Activated T-helper 2 cell treated with anti-CD3 and anti-CD28 coated beads, Interferon-gamma antibody, Interleukin-2, Interleukin-4, amounts not matched to agents 10 μg/mL and 5 μg/mL and 100 μg/mL, durations not matched to agents 14 hours and 24 hours and 36 hours (primary cell): ENCODE measurements around the gene HMX3. TPM values are rescaled to one million over a fixed set of nuclear protein-coding genes. Genes with fewer than 3 reads are reported as not detected.

Experiments
- DNase-seq: peaks from one replicate; pipeline ENCODE4 v3.0.0; 2021; ENCODE audit warnings: low spot score
- H3K27ac Mint-ChIP-seq: one replicate; pipeline ENCODE4 v1.8.0; 2021; ENCODE audit warnings: mixed read lengths
- H3K27me3 Mint-ChIP-seq: one replicate; pipeline ENCODE4 v1.8.0; 2021; ENCODE audit warnings: low read depth, mixed read lengths
- H3K36me3 Mint-ChIP-seq: one replicate; pipeline ENCODE4 v1.8.0; 2021; ENCODE audit warnings: low read depth, mixed read lengths
- H3K4me1 Mint-ChIP-seq: one replicate; pipeline ENCODE4 v1.8.0; 2021; ENCODE audit warnings: low read depth, mixed read lengths
- H3K4me3 Mint-ChIP-seq: one replicate; pipeline ENCODE4 v1.8.0; 2021; ENCODE audit warnings: low read depth, mild to moderate bottlenecking, moderate library complexity, mixed read lengths
- H3K9me3 Mint-ChIP-seq: one replicate; pipeline ENCODE4 v1.8.0; 2021; ENCODE audit warnings: mixed read lengths
- intact Hi-C: fragments of 100-400 bp; cut with micrococcal nuclease; formaldehyde crosslinking; loops from one replicate; pipeline ENCODE4 v1.15.1; 2023
- total RNA-seq: library from RNA; stranded (reverse); gene quantifications from 2 replicates; pipeline ENCODE4 v1.2.3, GENCODE V29; 2022

HMX3 gene
- total RNA-seq, 1 donor from 2014 or later, result not detected

GRCh38 chr10:123146894-123147634 is 11.3 kb downstream of the HMX3 start:
- DNase-seq, result no peak
- no peak overlapping the region for H3K4me3 Mint-ChIP-seq
- H3K4me1 Mint-ChIP-seq, result peaks cover 26% of the 10 kb centered on the region
- H3K27me3 Mint-ChIP-seq, result peaks cover 71% of the 10 kb centered on the region
- peaks cover 15% of the 10 kb centered on the region for H3K36me3 Mint-ChIP-seq
- intact Hi-C loops, result loop anchor here (10.0 kb wide), 1 partner anchor 948 kb away; the partner anchor contains the start of gene CHST15
- H3K27ac Mint-ChIP-seq, result peak overlapping the region; percentile 49
- no peaks in the 10 kb centered on the region for H3K9me3 Mint-ChIP-seq

- Mint-ChIP-seq H3K27me3 (peaks cover 69% of the 10 kb centered on the region), H3K9me3 (no peaks in the 10 kb centered on the region), H3K4me3 (peak within 1 kb of the TSS; percentile 57), H3K4me1 (peaks cover 26% of the 10 kb centered on the region), H3K27ac (peak within 1 kb of the TSS; percentile 49), H3K36me3 (peaks cover 15% of the 10 kb centered on the region)
- peak; percentile 12 for DNase-seq
- intact Hi-C loops, result loop anchor here (2.0 to 10.0 kb wide), 2 partner anchors 13 to 947 kb away; partner anchors contain the start of genes CHST15 and HMX3
Measured at GRCh38 chr10:123147635-123148413, 12.1 kb downstream of the HMX3 start, which contains the start of gene HMX2. Gene HMX2, plus strand, starts transcription at chr10:123148136. Its CDS starts 243 bp downstream, at chr10:123148379.

GRCh38 chr10:123148414-123149161 is 12.8 kb downstream of the HMX3 start:
- Mint-ChIP-seq H3K36me3 (peaks cover 15% of the 10 kb centered on the region), H3K9me3 (no peaks in the 10 kb centered on the region), H3K4me1 (peaks cover 29% of the 10 kb centered on the region), H3K27ac (no peak overlapping the region), H3K4me3 (peak overlapping the region; percentile 57), H3K27me3 (peaks cover 62% of the 10 kb centered on the region)
- intact Hi-C loops, result loop anchor here (2.0 to 10.0 kb wide), 2 partner anchors 14 to 946 kb away; partner anchors contain the start of genes CHST15 and HMX3
- DNase-seq, result no peak

GRCh38 chr10:123149162-123149567 is 13.4 kb downstream of the HMX3 start:
- intact Hi-C loops, result loop anchor here (2.0 to 10.0 kb wide), 2 partner anchors 14 to 946 kb away; partner anchors contain the start of genes CHST15 and HMX3
- peaks cover 17% of the 10 kb centered on the region for H3K36me3 Mint-ChIP-seq
- H3K27ac Mint-ChIP-seq, result no peak overlapping the region

GRCh38 chr10:123149568-123150270 is 13.9 kb downstream of the HMX3 start:
- Mint-ChIP-seq H3K36me3 (peaks cover 19% of the 10 kb centered on the region), H3K9me3 (no peaks in the 10 kb centered on the region), H3K27me3 (peaks cover 51% of the 10 kb centered on the region), H3K27ac (no peak overlapping the region), H3K4me1 (peaks cover 31% of the 10 kb centered on the region), H3K4me3 (peak overlapping the region; percentile 57)
- intact Hi-C loops, result loop anchor here (2.0 to 10.0 kb wide), 5 partner anchors 15 to 1768 kb away; partner anchors contain the start of genes CHST15, HMX3 and NKX1-2
- DNase-seq, result peak; percentile 34

More at GRCh38 chr10:123149162-123149567, 13.4 kb downstream of the HMX3 start:
- no peak for DNase-seq
- peaks cover 57% of the 10 kb centered on the region for H3K27me3 Mint-ChIP-seq
- H3K4me1 Mint-ChIP-seq, result peaks cover 31% of the 10 kb centered on the region
- no peaks in the 10 kb centered on the region for H3K9me3 Mint-ChIP-seq
- H3K4me3 Mint-ChIP-seq, result peak overlapping the region; percentile 57

GRCh38 chr10:123150271-123150985 is 14.7 kb downstream of the HMX3 start:
- Mint-ChIP-seq H3K36me3 (peaks cover 26% of the 10 kb centered on the region), H3K27ac (no peak overlapping the region), H3K27me3 (peaks cover 44% of the 10 kb centered on the region), H3K4me1 (peaks cover 30% of the 10 kb centered on the region), H3K4me3 (peak overlapping the region; percentile 57), H3K9me3 (no peaks in the 10 kb centered on the region)
- no peak for DNase-seq
- intact Hi-C loops, result loop anchor here (5.0 kb wide), 3 partner anchors 1082 to 1767 kb away; partner anchors contain the start of gene NKX1-2

- Mint-ChIP-seq H3K9me3 (no peaks in the 10 kb centered on the region), H3K27me3 (peaks cover 37% of the 10 kb centered on the region), H3K27ac (no peak overlapping the region), H3K4me3 (peak overlapping the region; percentile 39), H3K4me1 (peaks cover 33% of the 10 kb centered on the region), H3K36me3 (peaks cover 33% of the 10 kb centered on the region)
- intact Hi-C loops, result loop anchor here (5.0 kb wide), 3 partner anchors 1081 to 1766 kb away; partner anchors contain the start of gene NKX1-2
- DNase-seq, result peak; percentile 17
Measured at GRCh38 chr10:123150986-123151736, 15.4 kb downstream of the HMX3 start.

- Mint-ChIP-seq H3K4me1 (peaks cover 38% of the 10 kb centered on the region), H3K27ac (no peak overlapping the region), H3K4me3 (no peak overlapping the region), H3K27me3 (peaks cover 35% of the 10 kb centered on the region), H3K36me3 (peaks cover 37% of the 10 kb centered on the region), H3K9me3 (no peaks in the 10 kb centered on the region)
- intact Hi-C loops, result loop anchor here (5.0 kb wide), 3 partner anchors 1081 to 1766 kb away; partner anchors contain the start of gene NKX1-2
- DNase-seq, result no peak
Measured at GRCh38 chr10:123151737-123152135, 16.0 kb downstream of the HMX3 start.

- H3K27ac Mint-ChIP-seq, result no peak overlapping the region
- intact Hi-C loops, result loop anchor here (1.0 to 5.0 kb wide), 6 partner anchors 145 to 1764 kb away; partner anchors contain the start of genes FAM24B, IKZF5, NKX1-2 and PLEKHA1
- H3K9me3 Mint-ChIP-seq, result no peaks in the 10 kb centered on the region
- no peak for DNase-seq
- H3K4me1 Mint-ChIP-seq, result peaks cover 53% of the 10 kb centered on the region
- peaks cover 28% of the 10 kb centered on the region for H3K27me3 Mint-ChIP-seq
- peak overlapping the region; percentile 99 for H3K4me3 Mint-ChIP-seq
- peaks cover 51% of the 10 kb centered on the region for H3K36me3 Mint-ChIP-seq
Measured at GRCh38 chr10:123153486-123154091, 17.8 kb downstream of the HMX3 start.

- Mint-ChIP-seq H3K36me3 (peaks cover 53% of the 10 kb centered on the region), H3K27me3 (peaks cover 23% of the 10 kb centered on the region), H3K4me1 (peaks cover 54% of the 10 kb centered on the region), H3K4me3 (peak within 1 kb of the TSS; percentile 99), H3K27ac (peak within 1 kb of the TSS; percentile 100), H3K9me3 (no peaks in the 10 kb centered on the region)
- peak; percentile 96 for DNase-seq
- intact Hi-C loops, result loop anchor here (1.0 to 5.0 kb wide), 6 partner anchors 146 to 1763 kb away; partner anchors contain the start of genes FAM24B, IKZF5, NKX1-2 and PLEKHA1
Measured at GRCh38 chr10:123154092-123154710, 18.4 kb downstream of the HMX3 start, which contains the start of gene BUB3. Gene BUB3, plus strand, starts transcription at chr10:123154402. Its CDS starts 516 bp downstream, at chr10:123154918.
